ENCODE results near the gene STYXL2.

The STYXL2 gene

DNA sequence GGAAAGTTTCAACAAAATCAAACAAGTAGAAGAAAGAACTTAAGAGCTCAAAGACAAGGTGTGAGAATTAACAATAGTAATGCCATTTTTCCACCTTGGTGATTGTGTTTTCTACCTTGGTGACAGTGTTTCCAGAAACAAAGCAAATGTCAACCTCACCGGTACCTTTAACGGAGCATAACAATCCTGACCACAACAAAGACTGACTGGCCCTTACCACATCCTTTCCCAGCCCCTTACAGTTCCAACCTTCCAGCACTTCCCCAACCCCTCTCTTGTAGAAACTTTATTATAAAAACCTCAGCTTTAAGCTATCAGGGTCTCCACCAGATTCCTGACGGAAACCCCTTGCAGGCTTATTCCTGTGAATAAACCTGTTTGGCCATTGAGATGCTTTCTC, 16.7 kb downstream of the STYXL2 start:
- no peak for DNase-seq (ENCODE audit: low read depth)
- H3K4me3 ChIP-seq (ENCODE audit: control insufficient read depth, low read depth, low read length), result no peak overlapping the region
- TF ChIP-seq CTCF (IDR thresholded peaks at IDR 0.05; ENCODE audit: control insufficient read depth, insufficient read depth, low read depth, low read length, missing control alignments), result no peak

GRCh38 chr1:167111868-167112709, 18.2 kb downstream of the STYXL2 start:
- no peak overlapping the region for H3K4me3 ChIP-seq (ENCODE audit: control insufficient read depth, low read depth, low read length)
- DNase-seq (ENCODE audit: low read depth), result no peak
- no peak for TF ChIP-seq CTCF (IDR thresholded peaks at IDR 0.05; ENCODE audit: control insufficient read depth, insufficient read depth, low read depth, low read length, missing control alignments)

DNA sequence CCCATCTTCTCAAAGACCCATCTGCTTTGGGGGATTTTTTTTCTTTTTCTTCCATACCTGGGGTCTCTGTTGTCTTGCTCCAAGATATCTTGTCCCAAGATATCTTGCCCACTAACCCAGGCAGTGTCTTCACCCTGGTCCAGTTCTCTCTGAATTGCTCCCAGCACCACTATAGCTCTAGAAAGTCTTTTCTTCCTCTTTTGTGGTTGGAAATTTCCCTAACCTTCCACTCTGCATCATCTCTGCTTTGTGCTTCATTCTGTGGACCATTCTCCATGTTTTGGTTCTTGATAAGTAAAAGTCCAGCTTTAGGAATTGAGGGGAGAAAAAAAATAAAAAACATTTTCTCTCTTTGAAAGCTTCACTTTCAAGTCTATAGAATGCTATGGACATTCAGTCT, 20.9 kb downstream of the STYXL2 start:
- TF ChIP-seq CTCF (IDR thresholded peaks at IDR 0.05; ENCODE audit: control insufficient read depth, insufficient read depth, low read depth, low read length, missing control alignments), result no peak
- H3K4me3 ChIP-seq (ENCODE audit: control insufficient read depth, low read depth, low read length), result no peak overlapping the region
- no peak for DNase-seq (ENCODE audit: low read depth)

GRCh38 chr1:167115655-167116054, 21.8 kb downstream of the STYXL2 start:
- no peak for DNase-seq (ENCODE audit: low read depth)
- no peak overlapping the region for H3K4me3 ChIP-seq (ENCODE audit: control insufficient read depth, low read depth, low read length)
- no peak for TF ChIP-seq CTCF (IDR thresholded peaks at IDR 0.05; ENCODE audit: control insufficient read depth, insufficient read depth, low read depth, low read length, missing control alignments)

DNA sequence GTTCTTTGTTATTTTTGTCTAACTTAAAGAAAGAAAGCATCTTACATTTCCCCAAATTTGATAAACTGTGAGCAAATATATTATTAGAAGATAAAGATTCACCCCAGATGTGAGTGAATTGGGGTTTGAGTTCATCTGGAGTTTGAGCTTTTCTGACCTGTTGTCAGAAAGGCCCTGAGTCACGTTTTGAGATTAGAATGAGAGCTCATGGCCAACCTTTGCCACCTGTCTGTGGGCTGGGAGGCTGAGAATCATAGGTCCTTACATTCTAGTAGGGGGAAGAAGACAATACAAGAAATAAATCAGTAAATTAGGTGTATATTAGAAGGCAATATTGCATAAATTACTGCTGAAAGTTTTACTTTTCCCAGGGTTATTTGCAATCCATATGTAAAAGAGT, 22.3 kb downstream of the STYXL2 start:
- no peak for DNase-seq (ENCODE audit: low read depth)
- no peak for TF ChIP-seq CTCF (IDR thresholded peaks at IDR 0.05; ENCODE audit: control insufficient read depth, insufficient read depth, low read depth, low read length, missing control alignments)
- H3K4me3 ChIP-seq (ENCODE audit: control insufficient read depth, low read depth, low read length), result no peak overlapping the region

- no peak for TF ChIP-seq CTCF (IDR thresholded peaks at IDR 0.05; ENCODE audit: control insufficient read depth, insufficient read depth, low read depth, low read length, missing control alignments)
- H3K4me3 ChIP-seq (ENCODE audit: control insufficient read depth, low read depth, low read length), result no peak overlapping the region
- DNase-seq (ENCODE audit: low read depth), result no peak
Measured at GRCh38 chr1:167117225-167117624, 23.4 kb downstream of the STYXL2 start.
